Activated CD4-positive, CD25-positive, alpha-beta regulatory T cell (primary cell): ENCODE measurements around the gene KCNQ1.

Source experiments
- DNase-seq, 4 experiments: peaks; one replicate each; lab custom pipeline; 2025; lab: John Stamatoyannopoulos, UW

KCNQ1 gene

GRCh38 chr11:2794046-2794967, 349.5 kb downstream of the KCNQ1 start:
- no peak for DNase-seq

DNA sequence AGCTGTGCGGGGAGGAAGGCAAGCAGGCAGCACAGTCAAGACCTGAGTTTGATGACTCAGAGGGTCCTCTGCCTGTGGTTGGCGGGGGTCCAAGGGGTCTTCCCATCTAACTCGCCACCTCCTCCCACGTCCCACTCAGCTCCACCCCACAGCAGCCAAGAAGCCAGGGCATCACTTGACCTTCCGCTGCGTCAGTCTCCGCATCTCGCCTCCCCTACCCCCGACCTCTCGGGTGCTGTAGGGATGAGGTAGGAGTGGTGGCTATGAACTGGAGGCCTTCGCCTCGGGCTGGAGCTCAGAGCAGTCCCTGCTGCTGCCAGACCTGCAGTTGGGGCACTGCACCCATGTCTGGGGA, 350.1 kb downstream of the KCNQ1 start:
- no peak for DNase-seq

GRCh38 chr11:2795491-2795991, 350.7 kb downstream of the KCNQ1 start:
- DNase-seq: no peak

DNA sequence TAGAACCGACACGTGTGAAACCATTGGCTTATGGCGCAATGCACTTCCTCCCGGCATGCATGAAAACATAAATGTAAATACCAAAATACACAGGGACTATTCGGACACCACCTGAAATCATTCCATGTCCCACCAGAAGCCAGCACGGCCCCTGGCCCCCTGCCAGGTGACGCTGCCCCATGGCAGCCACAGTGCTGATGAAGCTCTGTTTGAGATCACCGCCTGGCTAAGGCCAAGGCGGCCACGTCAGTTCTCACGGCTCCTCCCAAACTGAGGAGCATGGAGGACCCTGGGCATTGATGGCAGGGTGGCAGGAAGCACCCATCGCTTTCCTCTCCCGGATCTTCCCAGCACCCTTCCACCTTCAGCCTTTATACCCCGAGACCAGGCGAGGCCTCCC, 351.3 kb downstream of the KCNQ1 start:
- DNase-seq: no peak

DNA sequence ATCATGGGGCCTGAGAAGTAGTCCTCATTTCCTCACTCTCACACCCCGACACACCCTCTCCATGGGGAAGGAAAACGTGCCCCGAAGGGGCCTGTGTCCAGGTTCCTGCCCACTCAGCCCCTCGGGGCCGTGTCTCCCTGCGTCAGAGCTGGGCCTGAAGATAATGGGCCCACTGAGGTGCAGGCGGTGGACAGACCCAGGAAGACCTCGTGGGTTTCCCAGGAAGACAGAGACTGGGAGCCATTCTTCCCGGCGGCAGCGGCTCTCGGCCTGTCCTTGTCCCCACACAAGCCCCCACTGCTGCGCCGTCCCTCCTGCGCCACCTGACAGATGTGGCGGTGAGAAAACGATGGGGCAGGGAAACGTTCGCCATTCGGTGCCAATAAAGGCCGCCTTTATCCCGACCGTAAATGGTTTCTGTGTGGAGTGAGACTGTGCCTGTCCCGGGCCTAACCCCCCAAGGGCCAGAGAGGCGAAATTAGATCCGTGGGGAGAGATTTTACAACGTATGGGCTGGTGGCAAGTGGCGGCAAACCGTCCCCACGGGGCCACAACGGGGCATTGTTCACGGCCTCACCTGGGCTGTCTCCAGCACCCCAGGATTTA, 351.8 kb downstream of the KCNQ1 start:
- no peak for DNase-seq

DNA sequence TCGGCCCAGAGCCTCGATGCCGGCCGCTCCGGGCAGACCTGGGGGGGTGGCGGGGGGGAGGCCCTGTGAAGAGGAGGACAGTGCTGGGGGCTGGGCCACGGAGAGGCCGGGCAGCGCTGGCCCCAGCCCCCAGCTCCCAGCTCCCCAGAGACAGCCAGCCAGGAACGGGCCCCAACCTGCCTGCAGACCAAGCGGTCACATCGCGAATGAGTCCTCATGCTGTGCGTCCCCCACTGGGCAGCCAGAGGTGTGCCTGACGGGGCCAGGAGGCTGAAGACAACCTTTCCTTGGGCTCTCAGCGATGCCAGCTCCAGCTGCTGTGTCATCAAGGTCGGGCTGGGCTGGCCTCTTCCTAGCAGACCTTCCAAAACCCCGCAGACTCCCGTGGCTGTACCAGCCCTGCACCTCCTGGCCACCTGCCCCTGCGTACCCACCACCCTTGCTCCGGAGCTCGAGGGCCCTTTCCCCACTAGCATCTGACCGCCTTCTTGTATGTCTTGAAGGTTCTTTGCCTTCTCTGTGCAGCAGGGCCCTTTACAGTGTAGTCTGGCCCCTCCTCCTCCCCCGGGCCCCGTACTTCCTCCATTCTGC, 352.4 kb downstream of the KCNQ1 start:
- no peak for DNase-seq

DNA sequence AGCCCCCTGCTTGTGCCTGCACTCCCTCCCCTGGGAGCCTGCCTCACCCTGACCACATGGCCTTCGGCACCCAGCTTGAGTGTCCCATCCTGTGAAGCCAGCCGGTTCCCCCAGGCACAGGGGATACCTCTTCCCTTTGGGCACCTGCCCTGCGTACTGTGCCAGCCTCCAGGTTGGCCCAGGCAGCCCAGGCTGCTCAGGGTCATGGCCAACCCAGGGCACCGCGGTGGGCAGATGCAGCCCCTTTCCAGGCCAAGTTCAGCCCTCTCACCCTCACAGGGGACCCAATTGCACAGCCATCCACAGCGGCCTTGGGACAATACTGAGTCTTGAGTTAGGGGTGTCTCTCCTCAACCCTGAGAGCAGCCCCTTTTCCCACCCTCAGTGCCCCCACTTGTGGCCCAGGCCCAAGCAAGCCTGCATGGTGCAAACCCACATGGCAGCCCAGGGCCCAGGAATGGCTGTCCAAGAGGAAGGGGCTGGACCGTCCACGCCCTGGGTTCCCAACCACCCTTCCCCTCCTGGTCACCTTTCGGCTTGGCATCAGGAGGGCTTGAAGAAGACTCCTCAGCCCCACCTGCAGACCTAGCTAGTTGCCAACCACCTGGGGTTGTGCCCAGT, 353.0 kb downstream of the KCNQ1 start:
- DNase-seq: no peak

DNA sequence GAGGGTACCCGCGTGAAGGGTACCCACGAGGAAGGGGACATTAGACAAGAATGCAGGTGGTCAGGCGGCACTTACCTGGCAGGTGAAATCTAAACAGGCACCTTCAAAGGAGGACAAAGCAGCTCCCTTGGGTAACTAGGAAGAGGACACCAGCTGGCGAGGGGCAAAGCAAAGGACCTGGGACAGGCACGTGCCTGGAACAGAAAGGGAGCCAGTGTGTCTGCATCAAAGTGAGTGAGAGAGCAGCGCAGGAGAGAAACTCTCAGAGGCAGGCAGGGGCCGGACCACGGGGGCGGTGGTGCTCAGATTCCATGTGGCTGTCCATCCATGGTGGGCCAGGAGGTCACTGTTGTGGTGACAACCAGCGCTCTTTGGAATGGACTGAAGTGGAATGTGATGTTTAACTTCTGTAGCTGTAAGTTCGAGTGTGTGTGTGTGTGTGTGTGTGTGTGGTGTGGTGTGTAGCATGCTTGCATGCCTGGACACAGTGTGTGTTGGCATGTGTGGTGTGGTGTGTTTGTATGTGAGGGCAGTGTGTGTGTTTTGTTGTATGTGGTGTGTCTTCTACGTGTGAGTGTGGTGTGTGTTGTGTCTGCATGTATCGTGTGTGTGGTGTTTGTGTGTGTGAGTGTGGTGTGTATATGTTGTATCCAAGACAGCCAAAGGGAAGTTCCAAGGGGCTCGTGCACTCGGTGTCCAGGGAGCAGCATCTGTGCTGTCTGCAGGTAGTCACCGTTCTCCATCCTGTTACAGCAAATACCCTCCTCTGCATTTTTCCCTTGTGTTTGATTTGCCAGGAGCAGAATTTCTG, 354.3 kb downstream of the KCNQ1 start:
- no peak for DNase-seq

GRCh38 chr11:2799881-2800654, 355.3 kb downstream of the KCNQ1 start:
- no peak for DNase-seq

DNA sequence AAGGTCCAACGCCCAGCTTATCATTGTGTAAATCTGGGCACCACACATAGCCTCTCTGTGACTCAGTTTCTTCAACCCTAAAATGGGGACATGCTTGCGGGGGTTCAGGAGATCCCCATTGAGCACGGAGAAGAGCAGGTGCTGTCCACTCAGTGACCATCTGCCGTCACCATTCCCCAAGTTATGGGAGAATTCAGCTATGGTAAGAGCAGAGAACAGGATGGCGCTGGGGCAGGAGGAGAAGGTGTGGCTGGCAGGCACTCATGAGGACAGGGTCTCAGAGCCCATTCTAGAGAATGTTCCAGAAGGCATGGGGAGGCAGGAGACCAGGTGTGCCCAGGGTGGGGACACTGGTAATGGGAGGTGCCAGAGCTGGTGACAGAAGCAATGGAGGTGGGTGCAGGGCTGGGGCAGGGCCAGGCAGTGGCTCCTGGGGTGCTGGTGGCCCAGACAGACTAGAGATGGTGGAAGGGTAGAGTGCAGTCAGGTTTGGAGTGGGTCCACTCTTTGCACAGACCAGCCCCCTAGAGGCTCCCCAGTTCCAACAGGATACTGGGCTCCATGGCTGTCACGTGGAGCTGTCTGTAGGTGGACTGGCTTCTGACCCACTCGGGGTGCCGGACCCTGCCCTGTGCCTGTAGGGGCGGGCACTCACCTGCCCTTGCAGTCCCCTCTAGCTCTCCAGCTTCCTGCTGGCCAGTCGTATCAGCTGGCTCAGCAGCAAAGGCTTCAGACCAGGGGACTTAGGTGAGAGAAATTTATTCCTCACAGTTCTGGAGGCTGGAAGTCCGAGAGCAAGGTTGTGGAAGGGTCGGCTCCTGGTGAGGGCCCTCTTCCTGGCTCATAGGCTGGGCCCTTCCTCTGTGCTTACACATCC, 356.1 kb downstream of the KCNQ1 start:
- no peak for DNase-seq

DNA sequence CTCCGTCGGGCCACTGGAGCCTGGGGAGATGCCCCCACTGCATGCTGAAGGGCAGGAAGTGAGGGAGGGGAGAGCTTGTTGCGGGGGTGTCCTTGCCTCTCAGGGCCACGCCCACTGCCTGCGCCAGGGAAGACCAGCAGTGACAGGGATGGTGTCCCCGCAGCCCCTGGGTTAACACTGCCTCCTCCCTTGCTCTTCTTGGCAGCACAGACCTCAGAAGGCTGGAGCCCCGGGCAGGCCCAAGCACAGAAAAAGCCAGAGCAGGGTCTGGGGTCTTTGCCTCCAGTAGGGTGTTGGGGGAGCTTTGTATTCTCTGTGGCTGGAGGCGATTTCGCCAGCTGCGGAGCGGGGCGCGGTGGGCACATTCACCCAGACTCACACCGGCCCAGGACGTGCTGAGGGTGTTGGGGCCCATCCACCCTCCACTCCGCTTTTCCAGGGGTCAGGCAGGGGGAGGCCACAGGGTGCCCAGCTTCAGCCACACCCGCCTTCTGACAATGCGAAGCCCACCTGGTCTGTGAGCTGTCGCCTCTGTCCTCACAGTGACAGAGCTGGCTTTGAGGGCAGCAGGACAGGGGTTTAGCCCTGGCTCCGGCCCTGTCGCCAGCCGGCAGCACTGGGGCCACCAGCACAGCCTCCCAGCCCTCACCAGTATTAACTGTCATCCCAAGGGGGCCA, 357.0 kb downstream of the KCNQ1 start:
- no peak for DNase-seq

DNA sequence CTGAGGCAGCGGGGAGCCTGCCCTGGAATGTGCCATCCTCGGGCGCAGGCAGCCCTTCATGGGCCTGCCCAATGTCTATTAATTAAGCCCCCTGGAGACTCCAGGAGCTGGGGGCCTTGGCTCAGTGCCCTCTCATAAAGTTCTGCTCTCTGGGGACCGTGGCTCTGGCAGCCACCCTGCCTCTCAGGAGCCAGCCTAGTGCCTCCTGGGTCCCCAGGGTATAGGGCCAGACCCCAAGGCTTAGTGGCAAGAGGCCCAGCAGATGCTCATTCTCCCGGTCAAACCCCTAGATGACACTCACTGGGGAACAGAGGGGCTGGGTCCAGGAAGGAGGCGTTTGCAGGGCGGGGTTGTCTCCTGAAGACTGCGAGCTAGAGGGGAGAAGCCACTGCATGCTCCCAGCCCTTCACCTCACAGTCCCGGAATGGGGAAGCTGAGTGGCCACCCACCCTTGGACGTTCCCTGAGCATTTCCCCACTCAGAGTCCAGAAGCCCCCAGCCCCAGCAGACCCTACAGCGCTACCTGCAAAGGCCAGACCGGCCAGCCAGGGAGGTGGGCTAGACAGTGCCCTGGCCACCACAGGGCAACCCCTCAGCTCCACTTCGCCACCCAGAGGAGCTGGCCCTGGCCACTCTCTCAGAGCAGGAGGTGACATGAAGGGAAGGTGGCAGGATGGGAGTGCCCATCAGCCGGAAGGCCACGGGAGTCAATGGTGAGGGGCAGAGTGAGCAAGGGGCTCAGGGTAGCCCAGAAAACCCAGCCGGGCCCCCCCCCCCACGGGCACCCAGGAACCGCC, 357.8 kb downstream of the KCNQ1 start:
- no peak for DNase-seq

- no peak for DNase-seq
Measured at GRCh38 chr11:2803186-2804091, 358.6 kb downstream of the KCNQ1 start.

- no peak for DNase-seq
Measured at GRCh38 chr11:2804189-2804588, 359.4 kb downstream of the KCNQ1 start.

GRCh38 chr11:2804701-2805387, 360.0 kb downstream of the KCNQ1 start:
- DNase-seq: no peak

DNA sequence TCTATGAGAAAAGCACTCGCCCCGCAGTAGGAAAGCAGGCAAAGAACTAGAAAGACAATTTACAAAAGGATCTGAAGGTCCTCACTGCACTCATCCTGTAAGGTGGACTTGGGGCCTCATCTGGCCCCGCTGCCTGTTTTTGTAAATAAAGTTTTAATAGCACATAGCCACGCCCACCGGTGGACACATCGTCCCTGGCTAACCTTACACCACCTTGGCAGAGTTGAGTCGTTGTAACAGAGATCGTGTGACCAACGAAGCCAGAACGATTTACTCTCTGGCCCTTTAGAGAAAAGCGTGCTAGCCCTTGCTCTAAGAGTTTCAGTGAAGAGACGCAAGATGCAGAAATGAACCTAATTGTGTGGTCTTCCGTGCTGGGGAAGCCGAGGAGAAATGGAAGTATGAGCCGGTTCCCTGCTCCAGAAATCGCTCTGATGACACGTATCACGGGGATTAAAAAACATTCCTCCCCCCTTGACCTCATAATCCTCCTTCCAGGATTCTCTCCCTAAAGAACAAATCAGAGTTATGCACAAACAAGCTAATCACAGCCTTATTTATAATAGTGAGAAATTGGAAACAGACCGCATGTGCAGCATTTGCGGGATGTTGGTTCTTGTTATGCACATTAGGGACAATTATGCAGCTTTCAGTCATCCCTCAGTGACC, 360.7 kb downstream of the KCNQ1 start:
- no peak for DNase-seq
